COR-L47 (cell line): ENCODE results near the gene MAP3K5.
A peak's percentile ranks its signal among the peaks of the same experiment; 100 is the strongest.
"Not testable (repeated sequence)": the region's sequence is repeated elsewhere in the genome, so short reads cannot be mapped to it uniquely, and the experiment has no call there.

Experiments used
- DNase-seq: peaks from one replicate; lab custom pipeline; 2025; lab: John Stamatoyannopoulos, UW

Gene MAP3K5, protein sequence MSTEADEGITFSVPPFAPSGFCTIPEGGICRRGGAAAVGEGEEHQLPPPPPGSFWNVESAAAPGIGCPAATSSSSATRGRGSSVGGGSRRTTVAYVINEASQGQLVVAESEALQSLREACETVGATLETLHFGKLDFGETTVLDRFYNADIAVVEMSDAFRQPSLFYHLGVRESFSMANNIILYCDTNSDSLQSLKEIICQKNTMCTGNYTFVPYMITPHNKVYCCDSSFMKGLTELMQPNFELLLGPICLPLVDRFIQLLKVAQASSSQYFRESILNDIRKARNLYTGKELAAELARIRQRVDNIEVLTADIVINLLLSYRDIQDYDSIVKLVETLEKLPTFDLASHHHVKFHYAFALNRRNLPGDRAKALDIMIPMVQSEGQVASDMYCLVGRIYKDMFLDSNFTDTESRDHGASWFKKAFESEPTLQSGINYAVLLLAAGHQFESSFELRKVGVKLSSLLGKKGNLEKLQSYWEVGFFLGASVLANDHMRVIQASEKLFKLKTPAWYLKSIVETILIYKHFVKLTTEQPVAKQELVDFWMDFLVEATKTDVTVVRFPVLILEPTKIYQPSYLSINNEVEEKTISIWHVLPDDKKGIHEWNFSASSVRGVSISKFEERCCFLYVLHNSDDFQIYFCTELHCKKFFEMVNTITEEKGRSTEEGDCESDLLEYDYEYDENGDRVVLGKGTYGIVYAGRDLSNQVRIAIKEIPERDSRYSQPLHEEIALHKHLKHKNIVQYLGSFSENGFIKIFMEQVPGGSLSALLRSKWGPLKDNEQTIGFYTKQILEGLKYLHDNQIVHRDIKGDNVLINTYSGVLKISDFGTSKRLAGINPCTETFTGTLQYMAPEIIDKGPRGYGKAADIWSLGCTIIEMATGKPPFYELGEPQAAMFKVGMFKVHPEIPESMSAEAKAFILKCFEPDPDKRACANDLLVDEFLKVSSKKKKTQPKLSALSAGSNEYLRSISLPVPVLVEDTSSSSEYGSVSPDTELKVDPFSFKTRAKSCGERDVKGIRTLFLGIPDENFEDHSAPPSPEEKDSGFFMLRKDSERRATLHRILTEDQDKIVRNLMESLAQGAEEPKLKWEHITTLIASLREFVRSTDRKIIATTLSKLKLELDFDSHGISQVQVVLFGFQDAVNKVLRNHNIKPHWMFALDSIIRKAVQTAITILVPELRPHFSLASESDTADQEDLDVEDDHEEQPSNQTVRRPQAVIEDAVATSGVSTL (N-terminal part only)

DNA sequence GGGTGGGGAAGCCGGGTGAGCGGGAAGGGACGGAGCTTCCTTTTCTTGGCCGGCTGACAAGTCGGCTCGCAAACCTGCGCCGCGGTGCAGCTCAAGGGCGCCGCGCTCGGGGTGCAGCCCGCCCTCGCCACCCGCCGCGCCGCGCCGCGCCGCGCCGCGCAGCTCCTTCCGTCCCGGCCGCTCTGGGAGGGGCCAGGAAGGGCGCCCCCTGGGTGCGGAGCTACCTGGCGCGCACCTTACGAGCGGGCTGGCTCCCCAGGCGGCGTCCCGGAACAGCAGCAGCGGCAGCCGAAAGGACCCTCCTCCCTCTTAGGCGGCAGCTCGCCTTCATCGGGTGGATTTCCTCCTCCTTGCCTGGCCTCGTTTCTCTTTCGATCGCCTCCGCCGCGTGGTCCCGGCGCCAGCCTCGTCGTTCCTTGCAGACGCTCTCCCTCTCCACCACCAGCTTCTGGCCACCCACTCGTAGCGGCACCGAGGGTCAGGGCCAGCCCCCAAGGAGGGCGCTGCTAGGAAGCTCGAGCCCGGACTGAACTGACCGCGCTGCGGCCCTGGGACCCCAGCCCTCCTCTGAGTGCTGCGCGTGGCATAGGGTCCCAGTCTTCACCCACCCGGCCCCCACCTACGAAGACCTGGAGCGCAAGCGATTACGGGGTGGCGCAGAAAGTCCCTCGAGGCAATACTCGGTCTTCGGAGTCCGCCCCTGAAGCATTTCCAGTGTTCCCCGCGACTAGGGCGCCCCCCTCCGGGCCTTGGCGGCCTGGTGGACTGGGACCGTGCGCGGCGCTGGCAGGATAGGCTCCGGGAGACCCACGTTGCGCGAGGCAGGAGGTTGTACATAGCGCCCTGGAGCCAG is at the start of gene MAP3K5:
Gene MAP3K5, minus strand, starts transcription at position 68 of the 853 bp plus-strand sequence. CDS start 320 bp downstream, outside the sequence.
- DNase-seq, result peak; percentile 73

DNA sequence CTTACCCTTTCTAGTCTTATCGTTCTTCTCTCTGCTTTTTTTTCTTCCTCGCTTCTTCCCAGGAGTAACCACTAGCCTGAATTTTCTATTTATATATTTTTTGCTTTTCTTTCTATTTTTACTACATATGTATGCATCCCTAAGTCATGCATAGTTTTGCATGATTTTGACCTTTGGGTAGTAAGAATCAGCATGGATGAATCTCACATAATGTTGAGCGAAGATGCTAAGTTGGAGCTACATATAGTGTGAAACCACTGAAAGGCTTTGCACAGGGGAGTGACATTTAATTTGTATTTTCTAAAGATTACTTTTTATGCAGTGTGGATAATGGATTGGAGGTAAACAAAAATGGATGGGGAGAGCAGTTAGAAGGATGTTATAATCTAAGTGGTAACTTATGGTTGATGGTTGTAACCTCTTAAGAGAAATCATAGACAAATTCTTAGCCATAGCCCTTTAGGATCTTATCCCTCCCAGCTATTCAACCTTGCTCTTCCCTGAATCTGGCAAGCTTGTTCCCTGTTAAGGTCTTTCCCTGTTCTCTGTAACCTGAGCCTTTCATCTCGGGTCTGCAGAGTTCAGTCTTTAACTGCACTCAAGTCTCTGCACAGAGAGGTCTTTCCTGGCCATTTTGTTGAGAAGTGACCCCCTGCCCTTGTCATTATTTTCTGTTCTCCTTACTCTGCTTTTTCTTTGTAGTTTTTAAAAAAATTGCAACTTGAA is 48.2 kb upstream of the MAP3K5 start:
- no peak for DNase-seq

DNA sequence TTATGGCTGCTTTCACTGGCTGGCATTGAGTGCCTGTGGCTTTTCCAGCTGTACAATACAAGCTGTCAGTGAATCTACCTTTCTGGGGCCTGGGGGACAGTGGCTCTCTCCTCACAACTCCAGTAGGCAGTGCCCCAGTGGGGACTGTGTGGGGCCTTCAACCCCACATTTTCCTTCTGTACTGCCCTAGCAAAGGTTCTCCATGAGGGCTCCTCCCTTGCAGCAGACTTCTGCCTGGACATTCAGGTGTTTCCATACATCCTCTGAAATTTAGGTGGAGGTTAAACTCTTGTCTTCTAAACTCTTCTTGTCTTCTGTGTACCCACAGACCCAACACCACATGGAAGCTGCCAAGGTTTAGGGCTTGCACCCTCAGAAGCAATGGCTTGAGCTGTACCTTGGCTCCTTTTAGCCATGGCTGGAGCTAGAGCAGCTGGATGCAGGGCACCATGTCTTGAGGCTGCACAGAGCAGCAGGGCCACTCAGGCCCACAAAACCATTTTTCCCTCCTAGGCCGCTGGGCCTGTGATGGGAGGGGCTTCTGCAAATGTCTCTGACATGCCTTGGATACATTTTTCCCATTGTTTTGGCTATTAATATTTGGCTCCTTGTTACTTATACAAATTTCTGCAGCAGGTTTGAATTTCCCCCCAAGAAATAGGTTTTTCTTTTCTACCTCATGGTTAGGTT is 39.7 kb upstream of the MAP3K5 start:
- no peak for DNase-seq

DNA sequence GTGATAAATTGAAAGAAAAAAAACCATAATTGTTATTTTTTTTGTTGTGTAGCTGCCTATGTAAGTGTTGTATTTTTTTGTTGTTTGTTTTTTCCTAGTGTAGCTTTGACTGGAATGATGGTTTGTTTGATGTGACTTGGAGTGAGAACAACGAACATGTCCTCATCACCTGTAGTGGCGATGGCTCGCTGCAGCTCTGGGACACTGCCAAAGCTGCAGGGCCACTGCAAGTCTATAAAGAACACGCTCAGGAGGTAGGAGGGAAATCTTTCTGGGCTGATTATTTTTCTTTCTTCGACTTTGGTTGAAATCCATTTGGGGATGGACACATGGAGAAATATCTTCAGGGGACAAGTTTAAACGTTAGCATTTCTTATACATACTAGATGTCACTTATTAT is 33.9 kb upstream of the MAP3K5 start:
- DNase-seq, result no peak

DNA sequence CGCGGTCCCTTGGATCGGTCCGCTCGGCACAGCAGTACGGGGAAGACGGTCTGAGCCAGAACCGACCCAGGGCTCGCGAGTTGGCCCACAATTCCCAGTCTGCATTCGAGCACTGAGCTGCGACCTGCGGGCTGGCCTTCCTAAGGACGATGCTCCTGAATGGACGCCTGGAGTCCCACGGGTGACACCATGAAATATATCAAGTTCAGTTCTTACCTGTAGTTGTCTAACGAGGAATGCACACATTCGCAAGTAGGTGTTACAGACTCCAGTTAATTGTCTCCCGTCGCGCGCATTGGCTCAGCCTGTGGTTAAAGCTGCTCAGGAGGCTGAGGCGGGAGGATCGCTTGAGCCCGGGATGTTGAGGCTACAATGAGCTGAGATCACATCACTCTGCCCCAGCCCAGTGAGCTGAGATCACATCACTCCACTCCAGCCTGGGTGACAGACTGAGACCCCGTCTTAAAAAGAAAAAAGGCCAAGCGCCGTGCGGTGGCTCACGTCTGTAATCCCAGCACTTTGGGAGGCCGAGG is 30.9 kb upstream of the MAP3K5 start:
- no peak for DNase-seq

DNA sequence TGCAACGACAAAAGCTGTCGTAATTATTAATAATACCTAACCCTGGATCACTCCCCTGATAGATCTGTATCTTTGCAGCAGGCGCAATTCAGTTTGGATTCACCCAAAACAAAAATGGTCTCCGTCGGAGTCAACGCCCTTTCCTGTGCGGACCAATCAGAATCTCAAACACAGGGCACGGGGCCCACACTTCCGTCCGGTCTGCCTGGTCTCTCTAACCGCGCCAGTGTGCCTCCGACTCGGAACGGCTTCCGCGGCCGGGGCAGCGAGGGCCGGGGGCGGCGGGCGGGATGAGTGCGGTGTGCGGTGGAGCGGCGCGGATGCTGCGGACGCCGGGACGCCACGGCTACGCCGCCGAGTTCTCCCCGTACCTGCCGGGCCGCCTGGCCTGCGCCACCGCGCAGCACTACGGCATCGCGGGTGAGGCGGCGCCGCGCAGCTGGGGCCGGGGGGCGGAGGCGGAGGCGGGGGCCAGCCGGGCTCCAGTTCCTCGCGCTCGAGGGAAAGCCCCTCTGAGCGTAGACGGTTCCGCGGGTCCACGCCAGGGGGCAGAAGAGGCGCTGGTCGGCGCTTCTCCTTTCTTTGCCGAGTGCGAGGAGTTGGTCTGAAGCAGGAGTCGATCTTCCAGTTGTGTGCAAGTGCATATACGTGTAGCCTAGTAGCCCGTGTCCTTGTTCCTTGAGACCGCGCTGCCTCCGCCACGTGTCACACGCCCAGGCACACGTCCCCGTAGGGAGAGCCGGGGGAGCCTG is 30.3 kb upstream of the MAP3K5 start, which contains the start of gene PEX7:
Gene PEX7, plus strand, starts transcription at position 217 of the 752 bp plus-strand sequence. Its CDS starts 74 bp downstream, at position 291.
- peak; percentile 72 for DNase-seq

DNA sequence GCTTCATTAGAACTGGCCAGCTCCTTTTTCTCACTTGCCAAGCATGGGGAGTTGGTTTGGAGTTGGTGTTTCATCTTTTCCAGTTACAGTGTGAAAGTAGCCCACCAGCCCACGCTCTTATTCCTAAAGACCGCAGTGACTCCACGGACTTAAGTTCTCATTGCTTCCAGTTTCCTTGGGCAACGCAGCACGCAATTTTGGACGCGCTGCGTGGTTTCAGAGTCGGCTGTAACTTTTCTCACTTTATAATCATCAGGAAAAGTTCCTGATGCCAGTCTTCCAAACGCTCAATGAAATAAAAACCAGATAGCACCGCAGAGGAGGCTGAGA is 29.7 kb upstream of the MAP3K5 start:
- DNase-seq, result no peak

DNA sequence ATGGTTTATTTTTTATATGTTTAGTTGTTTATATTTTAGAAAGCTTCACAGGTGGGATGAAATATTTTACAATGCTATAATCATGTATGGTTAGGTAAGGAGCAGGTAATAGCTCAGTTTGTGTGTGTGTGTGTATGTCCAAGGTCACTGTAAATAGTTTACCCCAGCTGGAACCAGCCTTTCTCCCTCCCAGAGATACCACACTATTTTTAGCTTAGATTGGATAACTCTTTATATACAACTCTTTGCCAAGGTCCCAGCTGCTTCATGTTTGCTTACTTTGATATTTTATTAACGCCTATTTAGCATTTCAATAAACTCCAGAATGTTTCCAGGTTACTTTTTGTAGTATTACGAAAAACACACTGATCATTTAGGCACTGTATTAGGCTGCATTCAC is 28.3 kb upstream of the MAP3K5 start:
- DNase-seq, result no peak

DNA sequence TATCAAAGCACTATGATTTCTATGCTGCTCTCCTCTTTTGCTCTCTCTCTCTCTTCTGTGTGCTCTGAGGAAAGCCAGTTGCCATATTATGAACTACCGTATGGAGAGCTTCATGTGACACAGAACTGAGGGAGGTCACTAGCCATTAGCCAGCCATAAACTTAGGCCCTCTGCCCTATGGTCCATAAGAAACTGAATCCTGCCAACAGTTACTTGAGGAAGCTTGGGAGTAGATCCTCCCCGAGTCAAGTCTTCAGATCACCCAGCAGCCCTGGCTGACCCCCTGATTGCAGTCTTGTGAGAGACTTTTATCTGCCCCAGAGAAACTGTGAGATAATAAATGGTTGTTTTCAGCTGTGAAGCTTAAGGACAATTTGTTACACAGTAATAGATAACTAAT is 24.4 kb upstream of the MAP3K5 start:
- DNase-seq, result no peak

DNA sequence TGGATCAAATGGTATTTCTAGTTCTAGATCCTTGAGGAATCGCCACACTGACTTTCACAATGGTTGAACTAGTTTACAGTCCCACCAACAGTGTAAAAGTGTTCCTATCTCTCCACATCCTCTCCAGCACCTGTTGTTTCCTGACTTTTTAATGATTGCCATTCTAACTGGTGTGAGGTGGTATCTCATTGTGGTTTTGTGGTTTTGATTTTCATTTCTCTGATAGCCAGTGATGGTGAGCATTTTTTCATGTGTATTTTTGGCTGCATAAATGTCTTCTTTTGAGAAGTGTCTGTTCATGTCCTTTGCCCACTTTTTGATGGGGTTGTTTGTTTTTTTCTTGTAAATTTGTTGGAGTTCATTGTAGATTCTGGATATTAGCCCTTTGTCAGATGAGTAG is 23.3 kb upstream of the MAP3K5 start:
- DNase-seq, result not testable (repeated sequence)

DNA sequence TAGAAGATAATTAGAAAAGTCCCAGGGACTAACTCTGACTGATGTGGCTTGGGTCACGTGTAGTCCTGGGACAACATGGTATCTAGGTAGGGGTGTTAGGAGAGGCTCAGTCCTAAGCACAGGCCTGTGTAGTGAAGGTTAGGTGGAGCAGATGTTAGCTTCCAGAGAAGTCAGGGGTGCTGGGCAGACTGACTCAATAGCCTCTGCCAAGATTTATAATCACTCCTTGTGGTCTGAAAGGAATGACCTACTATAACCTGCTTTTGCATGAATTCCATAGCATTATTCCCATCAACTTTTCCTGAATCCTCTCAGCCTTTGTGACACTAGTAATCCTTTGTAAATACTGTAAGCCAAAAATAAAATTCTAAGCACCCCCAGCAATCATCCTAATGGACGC is 19.9 kb upstream of the MAP3K5 start:
- DNase-seq, result no peak

DNA sequence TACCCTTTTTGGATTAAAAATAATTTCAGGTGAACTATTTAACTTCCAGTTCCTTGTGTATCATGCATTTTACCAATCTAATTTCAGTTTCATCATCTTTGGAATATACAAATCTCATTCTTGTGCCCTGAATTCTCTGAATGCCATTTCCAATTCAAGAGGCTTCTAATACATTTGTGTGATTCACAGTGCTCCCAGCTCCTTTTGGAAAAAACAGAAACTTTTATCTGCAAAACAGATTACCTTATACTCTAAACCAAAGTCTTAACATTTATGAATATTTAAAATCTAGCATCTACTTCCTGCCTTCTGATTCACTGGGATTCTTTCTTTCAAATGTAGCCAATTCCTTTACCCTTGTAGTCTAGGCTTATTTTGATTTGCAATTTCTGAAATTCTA is 19.0 kb upstream of the MAP3K5 start:
- DNase-seq, result no peak

DNA sequence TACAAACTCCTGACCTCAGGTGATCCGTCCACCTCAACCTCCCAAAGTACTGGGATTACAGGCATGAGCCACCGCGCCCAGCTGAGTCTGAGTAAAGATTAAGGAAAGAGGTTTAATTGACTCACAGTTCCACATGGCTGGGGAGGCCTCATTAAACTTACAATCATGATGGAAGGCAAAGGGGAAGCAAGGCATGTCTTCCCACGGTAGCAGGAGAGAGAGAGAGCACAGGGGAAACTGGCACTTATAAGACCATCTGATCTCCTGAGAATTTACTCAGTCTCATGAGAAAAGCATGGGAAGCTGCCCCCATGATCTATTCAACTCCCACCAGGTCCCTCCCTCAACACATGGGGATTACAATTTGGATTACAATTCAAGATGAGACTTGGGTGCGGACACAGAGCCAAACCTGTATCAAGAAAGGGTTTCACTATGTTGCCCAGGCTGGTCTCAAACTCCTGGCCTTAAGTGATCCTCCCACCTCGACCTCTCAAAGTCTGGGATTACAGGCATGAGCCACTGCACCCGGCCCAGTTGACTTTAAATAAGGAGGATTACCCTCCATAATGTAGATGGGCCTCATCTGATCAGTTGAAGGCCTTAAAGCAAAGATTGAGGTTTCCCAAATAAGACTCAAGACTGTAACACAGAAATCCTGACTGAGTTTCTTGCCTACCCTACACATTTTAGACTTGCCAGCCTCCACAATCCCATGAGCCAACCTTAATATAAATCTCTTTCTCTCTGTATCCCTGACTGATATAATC is 17.0 kb upstream of the MAP3K5 start:
- no peak for DNase-seq

DNA sequence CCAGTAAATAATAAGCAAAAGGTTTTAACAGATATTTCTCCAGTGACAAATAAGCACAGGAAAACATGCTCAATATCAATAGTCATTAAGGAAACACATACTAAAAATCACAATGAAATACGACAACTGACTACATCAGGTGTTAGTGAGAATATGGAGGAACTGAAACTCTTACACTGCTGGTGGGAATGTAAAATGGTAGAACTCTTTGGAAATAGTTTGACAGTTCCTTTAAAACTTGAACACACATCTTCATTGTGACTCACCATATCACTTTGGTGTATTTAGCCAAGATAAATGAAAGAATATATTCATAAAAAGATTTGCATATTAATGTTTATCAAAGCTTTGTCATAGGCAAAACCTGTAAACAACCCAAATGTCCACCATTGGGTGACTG is 11.3 kb upstream of the MAP3K5 start:
- no peak for DNase-seq

DNA sequence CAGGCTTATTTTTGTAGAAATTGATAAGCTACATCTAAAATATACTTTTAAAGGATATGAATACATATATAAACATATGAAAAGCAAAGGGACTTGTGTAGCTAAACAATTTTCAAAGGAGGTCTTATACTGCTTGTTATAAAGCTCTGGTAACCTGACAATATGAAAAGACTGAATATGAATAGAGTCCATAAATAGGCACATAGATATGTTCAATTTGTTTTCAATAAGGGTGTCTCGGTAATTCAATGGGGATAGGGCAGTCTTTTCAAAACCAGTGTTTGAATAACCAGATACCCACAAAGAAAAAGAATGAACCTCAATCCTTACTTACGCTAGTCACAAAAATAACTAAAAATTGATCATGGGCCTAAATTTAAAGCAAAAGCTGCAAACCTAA is 9.3 kb upstream of the MAP3K5 start:
- no peak for DNase-seq

DNA sequence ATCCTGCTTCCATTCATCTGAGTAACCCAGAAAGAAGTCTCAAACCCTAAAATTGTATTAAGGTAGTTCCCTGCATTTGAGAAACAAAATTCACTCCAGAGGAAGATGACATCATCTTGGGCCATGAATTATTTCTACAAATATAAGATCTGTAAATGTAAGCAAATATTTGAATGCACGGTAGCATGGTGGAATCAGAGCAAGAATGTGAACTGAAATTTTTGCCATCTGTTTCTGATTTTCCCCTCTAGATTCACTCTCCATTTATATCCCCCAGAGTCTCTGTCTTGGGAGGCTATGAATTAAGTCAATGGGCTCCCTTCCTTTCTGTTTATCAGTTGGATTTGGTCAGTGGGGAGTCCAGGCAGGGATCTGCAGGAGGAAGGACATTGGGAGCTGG is 5.8 kb upstream of the MAP3K5 start:
- no peak for DNase-seq

DNA sequence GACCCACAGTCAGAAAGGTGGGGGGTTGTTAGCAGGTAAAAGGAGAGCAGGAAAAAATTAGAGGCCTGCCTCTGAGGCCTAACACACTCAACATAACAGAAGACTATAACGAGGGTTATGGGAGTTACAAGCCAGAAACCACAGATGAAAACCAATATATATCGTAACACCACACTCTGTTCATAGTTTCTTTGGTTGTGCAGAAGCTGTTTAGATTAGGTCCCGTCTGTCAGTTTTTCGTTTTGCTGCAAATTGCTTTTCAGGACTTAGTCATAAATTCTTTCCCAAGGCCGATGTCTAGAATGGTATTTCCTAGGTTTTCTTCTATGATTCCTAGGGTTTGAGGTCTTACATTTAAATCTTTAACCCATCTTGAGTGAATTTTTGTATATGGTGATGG is 3.7 kb upstream of the MAP3K5 start:
- DNase-seq, result no peak

DNA sequence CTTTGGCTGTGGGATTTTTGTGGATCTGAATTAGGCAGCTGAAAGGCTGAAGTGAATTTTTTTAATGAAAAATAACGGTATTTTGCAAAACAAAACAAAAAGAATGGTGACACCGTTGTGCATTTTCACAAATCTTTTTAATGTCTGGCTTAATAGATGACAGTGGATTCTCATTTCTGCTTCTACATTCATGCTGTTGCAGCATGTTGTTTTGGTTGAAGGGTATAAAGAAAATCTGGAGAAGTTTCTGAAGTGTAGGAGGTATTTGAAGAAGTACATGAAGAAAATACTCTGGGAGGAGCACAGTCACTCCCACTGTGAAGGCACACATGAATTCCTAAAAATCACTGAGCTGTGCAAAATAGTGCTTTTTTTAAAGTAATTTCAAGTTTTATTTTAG is 3.1 kb upstream of the MAP3K5 start:
- no peak for DNase-seq
